ENCODE data around the gene TPK1. TPM values are rescaled to one million over a fixed set of nuclear protein-coding genes. Genes with fewer than 3 reads are reported as not detected.

TPK1 gene
- 3.0 and 3.3 TPM in 2 replicates for polyA plus RNA-seq (2012; rRNA removed)
- 3.1 and 4.4 TPM in 2 replicates for polyA plus RNA-seq (2012; cell fraction: cytosol; rRNA removed)
- polyA plus RNA-seq (2012; cell fraction: nucleus; rRNA removed): 3.0 TPM in 2 replicates

DNA sequence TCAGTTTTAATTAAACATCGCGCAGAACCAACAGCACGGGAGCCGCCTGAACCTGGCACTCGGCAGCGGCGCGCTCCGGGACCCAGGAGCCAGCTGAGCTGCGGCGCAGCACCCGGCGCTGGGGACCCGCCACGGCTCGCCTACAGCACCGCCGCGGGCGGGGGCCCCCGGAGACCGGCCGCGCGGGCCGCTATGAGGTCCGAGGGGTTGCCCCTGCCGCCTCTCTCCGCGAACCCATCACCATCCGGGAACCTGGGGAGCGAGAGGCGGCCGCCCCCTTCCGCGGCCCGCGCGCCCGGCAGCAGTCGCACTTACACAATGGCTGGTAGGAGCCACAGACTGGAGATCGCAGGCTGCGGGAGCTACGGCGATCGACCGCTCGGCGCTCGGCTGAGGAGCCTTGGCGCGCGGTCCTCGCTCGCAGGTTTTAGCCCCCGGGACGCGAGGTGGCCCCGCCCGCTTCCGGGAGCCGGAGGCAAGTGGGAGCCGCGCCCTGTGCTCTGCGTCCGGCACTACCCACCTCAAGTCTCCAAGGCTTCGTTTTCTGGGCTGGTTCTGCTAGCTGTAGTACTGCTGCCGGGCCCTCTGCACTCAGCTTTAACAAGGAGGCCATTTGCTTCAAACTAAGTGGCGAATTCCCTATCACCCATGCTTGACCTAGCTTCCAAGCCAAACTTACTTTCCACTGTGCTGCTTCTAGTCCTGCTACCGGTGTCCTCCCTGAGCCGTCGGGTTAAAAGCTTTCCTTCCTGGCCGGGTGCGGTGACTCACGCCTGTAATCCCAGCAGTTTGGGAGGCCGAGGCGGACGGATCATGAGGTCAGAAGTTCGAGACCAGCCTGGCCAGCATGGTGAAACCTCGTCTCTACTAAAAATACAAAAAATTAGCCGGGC is at the start of gene TPK1:
TPK1 (minus strand) TSS at position 402 of the 893 bp plus-strand sequence. CDS start 451 bp downstream, outside the sequence.
- CTCF ChIA-PET: interaction anchor here (0.6 to 1.4 kb wide), 5 partner anchors 10 to 37 kb away, joined by 3 to 4 read pairs (median 3); no protein-coding TSS in a partner anchor
- peak within 1 kb of the TSS; percentile 72 to 73 for H3K4me3 ChIP-seq (ENCODE audit: low read depth in 2 of 2, low read length in 1 of 2)
- H3K4me2 ChIP-seq: peak within 1 kb of the TSS; percentile 88
- DNase-seq: peak; percentile 96
- peak within 1 kb of the TSS; percentile 58 to 61 for H3K27ac ChIP-seq (ENCODE audit: low read depth in 2 of 2, low read length in 1 of 2)
- H3K27me3 ChIP-seq (ENCODE audit: insufficient read depth): no peaks in the 10 kb centered on the region
- H3K4me1 ChIP-seq (ENCODE audit: control insufficient read depth in 1 of 2, insufficient read depth in 2 of 2, low read depth in 1 of 2, low read length in 1 of 2): peaks cover 5 to 8% of the 10 kb centered on the region in 2 experiments; a peak in 2 of 4 replicates
- 14% methylated on average over 55 of the region's 81 CpGs for WGBS (ENCODE audit: low lambda C conversion rate)
- H3K36me3 ChIP-seq (replicated peaks in 1 of 2; ENCODE audit: control insufficient read depth in 1 of 2, insufficient read depth in 2 of 2, low read length in 1 of 2): no peaks in the 10 kb centered on the region
- no peaks in the 10 kb centered on the region for H4K20me1 ChIP-seq (ENCODE audit: insufficient read depth)
- H3K9ac ChIP-seq: peak within 1 kb of the TSS; percentile 80
- H3K79me2 ChIP-seq (ENCODE audit: insufficient read depth): no peaks in the 10 kb centered on the region
- peaks cover 26% of the 10 kb centered on the region for H3F3A ChIP-seq (replicated peaks; ENCODE audit: insufficient read depth)
- H3K9me2 ChIP-seq: no peaks in the 10 kb centered on the region
- POLR2A ChIA-PET: no interaction called here
- H2AFZ ChIP-seq (ENCODE audit: low read depth): peak within 1 kb of the TSS; percentile 89
- H3K9me3 ChIP-seq: no peaks in the 10 kb centered on the region
- TF ChIP-seq ELF1 (IDR thresholded peaks at IDR 0.05): peak; percentile 85
- 0 out of 2 replicates have a peak, but pooled peaks have one; percentile 7 for TF ChIP-seq NRF1 (IDR thresholded peaks at IDR 0.05; ENCODE audit: low read depth, low read length)
- peak; percentile 88 for TF ChIP-seq CHD2 (IDR thresholded peaks at IDR 0.05; ENCODE audit: low read length, partially characterized antibody)
- TF ChIP-seq, protein P1, sequence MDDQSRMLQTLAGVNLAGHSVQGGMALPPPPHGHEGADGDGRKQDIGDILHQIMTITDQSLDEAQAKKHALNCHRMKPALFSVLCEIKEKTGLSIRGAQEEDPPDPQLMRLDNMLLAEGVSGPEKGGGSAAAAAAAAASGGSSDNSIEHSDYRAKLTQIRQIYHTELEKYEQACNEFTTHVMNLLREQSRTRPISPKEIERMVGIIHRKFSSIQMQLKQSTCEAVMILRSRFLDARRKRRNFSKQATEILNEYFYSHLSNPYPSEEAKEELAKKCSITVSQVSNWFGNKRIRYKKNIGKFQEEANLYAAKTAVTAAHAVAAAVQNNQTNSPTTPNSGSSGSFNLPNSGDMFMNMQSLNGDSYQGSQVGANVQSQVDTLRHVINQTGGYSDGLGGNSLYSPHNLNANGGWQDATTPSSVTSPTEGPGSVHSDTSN (IDR thresholded peaks at IDR 0.05): 0 out of 2 replicates have a peak, but pooled peaks have one; percentile 28
- TF ChIP-seq FOXM1 (IDR thresholded peaks at IDR 0.05; ENCODE audit: low read depth): no peak
- no peak for TF ChIP-seq TEAD4 (IDR thresholded peaks at IDR 0.05; ENCODE audit: borderline replicate concordance, insufficient read depth)
- TF ChIP-seq GABPA (IDR thresholded peaks at IDR 0.05; ENCODE audit: low read depth): peak; percentile 50
- no peak for TF ChIP-seq EZH2phosphoT487 (IDR thresholded peaks at IDR 0.05; ENCODE audit: borderline replicate concordance, low read depth)
- peak; percentile 72 for TF ChIP-seq RCOR1 (IDR thresholded peaks at IDR 0.05; ENCODE audit: low read length)
- TF ChIP-seq, protein P2, sequence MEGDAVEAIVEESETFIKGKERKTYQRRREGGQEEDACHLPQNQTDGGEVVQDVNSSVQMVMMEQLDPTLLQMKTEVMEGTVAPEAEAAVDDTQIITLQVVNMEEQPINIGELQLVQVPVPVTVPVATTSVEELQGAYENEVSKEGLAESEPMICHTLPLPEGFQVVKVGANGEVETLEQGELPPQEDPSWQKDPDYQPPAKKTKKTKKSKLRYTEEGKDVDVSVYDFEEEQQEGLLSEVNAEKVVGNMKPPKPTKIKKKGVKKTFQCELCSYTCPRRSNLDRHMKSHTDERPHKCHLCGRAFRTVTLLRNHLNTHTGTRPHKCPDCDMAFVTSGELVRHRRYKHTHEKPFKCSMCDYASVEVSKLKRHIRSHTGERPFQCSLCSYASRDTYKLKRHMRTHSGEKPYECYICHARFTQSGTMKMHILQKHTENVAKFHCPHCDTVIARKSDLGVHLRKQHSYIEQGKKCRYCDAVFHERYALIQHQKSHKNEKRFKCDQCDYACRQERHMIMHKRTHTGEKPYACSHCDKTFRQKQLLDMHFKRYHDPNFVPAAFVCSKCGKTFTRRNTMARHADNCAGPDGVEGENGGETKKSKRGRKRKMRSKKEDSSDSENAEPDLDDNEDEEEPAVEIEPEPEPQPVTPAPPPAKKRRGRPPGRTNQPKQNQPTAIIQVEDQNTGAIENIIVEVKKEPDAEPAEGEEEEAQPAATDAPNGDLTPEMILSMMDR (IDR thresholded peaks at IDR 0.05): no peak
- TF ChIP-seq GATA2 (CRISPR knock-in tag; IDR thresholded peaks at IDR 0.05): no peak; the same call in 1 of the 2 replicates
- peak; percentile 84 for TF ChIP-seq TAF1 (IDR thresholded peaks at IDR 0.05; ENCODE audit: borderline replicate concordance, low read depth, low read length)
- TF ChIP-seq EP300 (IDR thresholded peaks at IDR 0.05; ENCODE audit: borderline replicate concordance in 1 of 2, low read depth in 1 of 2, low read length in 1 of 2): peak in 1 of 2 experiments; percentile 43; a peak in 1 of 4 replicates
- TF ChIP-seq MXI1 (IDR thresholded peaks at IDR 0.05; ENCODE audit: low read depth, low read length): peak; percentile 11; the same call in 1 of the 2 replicates
- TF ChIP-seq, protein P3, sequence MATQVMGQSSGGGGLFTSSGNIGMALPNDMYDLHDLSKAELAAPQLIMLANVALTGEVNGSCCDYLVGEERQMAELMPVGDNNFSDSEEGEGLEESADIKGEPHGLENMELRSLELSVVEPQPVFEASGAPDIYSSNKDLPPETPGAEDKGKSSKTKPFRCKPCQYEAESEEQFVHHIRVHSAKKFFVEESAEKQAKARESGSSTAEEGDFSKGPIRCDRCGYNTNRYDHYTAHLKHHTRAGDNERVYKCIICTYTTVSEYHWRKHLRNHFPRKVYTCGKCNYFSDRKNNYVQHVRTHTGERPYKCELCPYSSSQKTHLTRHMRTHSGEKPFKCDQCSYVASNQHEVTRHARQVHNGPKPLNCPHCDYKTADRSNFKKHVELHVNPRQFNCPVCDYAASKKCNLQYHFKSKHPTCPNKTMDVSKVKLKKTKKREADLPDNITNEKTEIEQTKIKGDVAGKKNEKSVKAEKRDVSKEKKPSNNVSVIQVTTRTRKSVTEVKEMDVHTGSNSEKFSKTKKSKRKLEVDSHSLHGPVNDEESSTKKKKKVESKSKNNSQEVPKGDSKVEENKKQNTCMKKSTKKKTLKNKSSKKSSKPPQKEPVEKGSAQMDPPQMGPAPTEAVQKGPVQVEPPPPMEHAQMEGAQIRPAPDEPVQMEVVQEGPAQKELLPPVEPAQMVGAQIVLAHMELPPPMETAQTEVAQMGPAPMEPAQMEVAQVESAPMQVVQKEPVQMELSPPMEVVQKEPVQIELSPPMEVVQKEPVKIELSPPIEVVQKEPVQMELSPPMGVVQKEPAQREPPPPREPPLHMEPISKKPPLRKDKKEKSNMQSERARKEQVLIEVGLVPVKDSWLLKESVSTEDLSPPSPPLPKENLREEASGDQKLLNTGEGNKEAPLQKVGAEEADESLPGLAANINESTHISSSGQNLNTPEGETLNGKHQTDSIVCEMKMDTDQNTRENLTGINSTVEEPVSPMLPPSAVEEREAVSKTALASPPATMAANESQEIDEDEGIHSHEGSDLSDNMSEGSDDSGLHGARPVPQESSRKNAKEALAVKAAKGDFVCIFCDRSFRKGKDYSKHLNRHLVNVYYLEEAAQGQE (IDR thresholded peaks at IDR 0.05; ENCODE audit: low read depth, low read length): no peak
- no peak for TF ChIP-seq IRF3 (IDR thresholded peaks at IDR 0.05; ENCODE audit: low read depth, low read length)
- TF ChIP-seq JUND (IDR thresholded peaks at IDR 0.05): no peak; the same call in 1 of the 2 replicates
- peak; percentile 85; the same call in 1 of the 2 replicates for TF ChIP-seq MAX (IDR thresholded peaks at IDR 0.05; ENCODE audit: low read depth)
- TF ChIP-seq FOSL2 (IDR thresholded peaks at IDR 0.05; ENCODE audit: borderline replicate concordance, low read depth): peak; percentile 26; the same call in 1 of the 2 replicates
- no peak; the same call in 1 of the 2 replicates for TF ChIP-seq MEF2A (IDR thresholded peaks at IDR 0.05; ENCODE audit: borderline replicate concordance, low read depth)
- peak; percentile 86; the same call in 1 of the 2 replicates for TF ChIP-seq SIN3A (IDR thresholded peaks at IDR 0.05; ENCODE audit: borderline replicate concordance, low read depth, low read length)
